NCI-H128 (cell line): ENCODE data around the gene ABHD17C.

Experiments used
- DNase-seq: peaks from one replicate; lab custom pipeline; 2025; ENCODE audit not compliant: unreplicated experiment; lab: John Stamatoyannopoulos, UW

ABHD17C gene

DNA sequence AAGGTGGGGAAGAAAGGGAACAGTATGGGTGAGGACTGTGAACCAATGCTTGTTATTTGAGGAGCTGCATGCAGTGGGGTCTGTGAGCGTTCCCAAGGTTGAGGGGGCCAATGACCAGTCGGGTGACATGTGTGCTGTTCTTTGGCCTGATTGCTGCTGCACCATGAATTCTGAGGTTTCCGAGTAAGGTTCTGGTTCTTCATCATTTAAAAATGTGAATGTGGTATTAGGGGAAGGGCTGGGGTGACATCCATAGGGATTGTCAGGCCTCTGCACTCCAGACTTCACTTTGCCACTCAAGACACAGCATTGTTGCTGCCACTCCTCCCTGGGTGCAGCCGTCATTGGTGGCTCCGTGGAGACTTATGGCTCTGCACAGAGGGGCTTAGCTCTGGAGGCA, 32.5 kb downstream of the ABHD17C start:
- no peak for DNase-seq

DNA sequence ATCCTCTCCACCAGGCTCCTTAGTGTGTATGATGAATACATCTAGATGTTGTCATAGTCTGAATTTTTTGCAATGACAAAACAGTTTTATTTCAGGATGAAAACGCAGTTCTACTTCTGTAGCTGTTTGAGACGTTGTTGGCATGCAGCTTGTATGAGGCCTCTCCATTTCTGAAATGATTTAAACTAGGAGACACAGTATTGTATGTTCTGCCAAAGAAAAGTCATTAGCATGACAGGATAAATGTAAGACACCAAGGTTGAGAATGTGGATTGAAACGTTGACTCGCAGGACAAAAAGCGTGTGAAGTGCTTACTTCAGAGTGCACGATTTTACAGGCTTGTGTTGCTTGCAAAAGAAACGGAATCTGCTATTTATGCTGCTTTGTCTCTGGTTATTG, 35.3 kb downstream of the ABHD17C start:
- no peak for DNase-seq

DNA sequence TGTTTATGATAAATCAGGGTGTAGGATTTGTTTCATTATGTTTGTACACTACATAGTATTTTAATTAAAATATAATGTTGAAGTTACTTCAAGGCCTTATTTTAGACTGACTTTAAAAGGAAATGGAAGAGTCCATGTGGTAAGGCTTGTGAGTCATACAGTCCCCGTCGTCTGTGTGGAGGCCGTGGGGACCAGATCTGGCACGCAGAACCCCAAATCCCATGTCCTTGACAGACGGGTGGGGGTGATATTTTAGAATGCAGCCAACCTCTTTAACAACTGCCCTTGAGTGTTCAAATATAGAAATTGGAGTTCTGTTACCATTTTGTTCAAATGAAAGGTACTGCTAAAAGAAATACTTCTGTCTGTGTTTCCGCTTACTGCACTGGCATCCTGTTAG, 35.8 kb downstream of the ABHD17C start:
- DNase-seq: no peak

DNA sequence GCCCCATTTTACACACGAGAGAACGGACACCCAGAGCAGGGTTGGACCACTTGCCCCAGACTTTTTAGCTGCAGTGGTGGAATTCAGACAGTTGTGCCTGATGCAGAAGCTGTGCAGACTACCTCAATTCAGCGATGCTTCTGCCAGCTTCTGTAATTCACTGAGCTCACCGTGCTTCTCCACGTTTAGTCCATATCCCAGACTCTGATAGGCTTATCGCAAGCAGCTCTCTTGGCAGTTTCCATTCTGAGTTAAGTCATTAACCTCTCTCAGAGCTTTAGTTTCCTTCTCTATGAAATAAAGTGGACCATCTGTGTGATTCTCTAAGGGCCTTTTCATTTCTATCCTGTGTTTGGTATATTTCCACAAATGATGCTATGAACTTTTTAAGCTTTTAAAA, 37.1 kb downstream of the ABHD17C start:
- no peak for DNase-seq

DNA sequence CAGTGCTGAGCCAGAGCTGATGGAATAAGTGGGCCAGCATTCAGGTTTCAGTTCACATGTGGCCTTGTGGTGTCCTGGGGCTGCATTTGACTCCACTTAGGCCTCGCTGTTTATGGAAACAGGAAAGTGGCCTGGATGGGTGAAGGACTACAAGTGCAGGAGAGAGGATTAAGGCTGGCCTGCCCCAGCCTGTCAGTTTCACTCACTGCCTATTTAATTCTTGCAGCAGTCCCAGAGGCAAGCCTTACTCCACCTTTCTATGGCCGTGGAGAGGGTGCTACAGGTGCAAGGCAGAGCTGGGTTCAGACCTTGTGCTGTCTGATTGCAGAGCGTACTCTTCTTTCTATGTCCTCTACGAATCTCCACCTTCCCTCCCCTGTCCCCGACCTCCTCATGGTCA, 37.7 kb downstream of the ABHD17C start:
- DNase-seq: no peak

DNA sequence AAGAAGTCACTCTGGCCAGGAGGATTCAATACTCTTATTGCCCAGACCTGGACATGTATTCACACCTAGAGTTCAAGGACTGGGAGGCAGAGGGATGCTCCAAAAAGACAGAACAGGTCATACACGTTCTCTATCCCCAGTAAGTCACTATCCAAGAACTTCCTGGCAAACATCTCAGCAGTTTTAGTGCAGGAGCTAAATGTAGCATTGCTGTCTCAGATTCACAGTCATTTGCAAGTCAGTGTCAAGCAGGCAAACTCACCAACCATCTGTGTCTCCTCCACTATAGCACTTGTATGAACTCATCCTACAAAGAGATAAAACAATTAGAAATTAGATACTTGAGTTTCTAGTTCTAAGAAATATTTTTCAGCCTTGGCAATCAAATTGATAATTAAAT, 38.4 kb downstream of the ABHD17C start:
- no peak for DNase-seq

DNA sequence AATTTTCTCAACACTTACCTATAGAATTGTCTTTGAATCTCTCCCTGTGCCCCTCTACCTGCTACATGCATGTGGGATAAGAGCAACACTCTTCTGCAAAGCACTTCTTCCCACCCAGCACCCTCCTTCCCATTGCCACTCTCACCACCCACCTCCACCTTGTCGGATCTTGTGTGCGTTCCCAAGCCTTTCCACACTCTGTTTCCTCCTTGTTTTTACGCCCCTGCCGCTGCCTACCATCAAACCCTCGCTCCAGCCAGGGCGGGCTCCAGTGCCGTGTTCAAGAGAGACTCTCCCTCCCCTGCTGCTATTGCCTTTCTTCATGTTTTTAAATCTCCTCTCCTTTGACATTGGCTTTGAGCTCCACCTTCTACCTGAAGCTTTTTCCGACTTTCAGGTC, 40.2 kb downstream of the ABHD17C start:
- no peak for DNase-seq

DNA sequence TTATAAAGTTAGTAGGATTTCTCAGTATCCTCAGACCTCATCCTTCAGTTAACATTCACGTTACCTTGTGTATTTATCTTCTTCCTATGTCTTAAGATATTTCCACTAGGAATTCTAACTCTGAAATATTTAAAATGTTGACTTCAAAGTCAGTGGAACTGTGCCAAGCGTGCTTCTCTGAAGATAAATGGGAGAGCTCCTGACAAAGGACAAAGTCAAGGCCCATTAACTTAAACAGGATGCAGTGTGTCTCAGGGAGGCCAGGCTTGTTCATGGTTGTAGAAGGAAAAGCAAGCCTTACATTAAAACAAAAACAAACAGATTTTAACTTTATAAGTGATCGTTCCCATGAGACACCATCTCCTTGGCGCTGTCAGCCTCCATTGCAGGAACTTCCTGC, 41.5 kb downstream of the ABHD17C start:
- no peak for DNase-seq

DNA sequence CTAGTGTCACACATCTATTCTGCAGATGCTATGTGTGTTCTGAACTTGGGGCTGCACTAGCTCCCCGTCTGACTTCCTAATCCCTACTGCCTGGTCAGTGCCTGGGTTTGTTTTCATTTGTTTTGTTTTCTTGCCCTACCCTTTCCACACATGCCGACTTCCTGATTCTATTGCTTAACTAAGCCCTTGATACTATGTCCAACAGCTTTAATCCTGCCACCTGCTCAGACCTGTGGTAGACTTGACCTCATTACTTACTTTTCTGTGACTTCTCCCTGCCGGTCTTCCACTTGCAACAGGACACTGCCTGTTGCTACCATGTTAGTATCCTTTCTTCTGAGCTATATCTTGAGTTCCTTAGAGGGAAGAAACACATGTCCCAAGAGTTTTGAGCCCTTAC, 44.8 kb downstream of the ABHD17C start:
- no peak for DNase-seq

DNA sequence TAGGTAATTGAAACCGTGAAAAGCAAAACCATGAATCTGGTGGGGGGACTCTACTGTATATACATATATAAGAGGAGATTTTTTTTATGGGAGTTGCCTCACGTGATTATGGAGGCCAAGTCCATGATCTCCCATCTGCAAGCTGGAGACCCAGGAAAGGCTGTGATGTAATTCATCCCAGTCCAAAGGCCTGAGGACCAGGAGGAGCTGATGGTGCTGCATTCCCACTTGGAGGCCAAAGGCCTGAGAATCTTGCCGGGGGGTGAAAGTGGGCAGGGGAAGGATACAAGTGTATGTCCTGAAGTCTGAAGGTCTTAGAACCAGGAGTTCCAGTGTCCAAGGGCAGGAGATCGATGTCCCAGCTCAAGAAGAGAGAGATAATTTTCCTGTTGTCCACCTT, 47.0 kb downstream of the ABHD17C start:
- no peak for DNase-seq

DNA sequence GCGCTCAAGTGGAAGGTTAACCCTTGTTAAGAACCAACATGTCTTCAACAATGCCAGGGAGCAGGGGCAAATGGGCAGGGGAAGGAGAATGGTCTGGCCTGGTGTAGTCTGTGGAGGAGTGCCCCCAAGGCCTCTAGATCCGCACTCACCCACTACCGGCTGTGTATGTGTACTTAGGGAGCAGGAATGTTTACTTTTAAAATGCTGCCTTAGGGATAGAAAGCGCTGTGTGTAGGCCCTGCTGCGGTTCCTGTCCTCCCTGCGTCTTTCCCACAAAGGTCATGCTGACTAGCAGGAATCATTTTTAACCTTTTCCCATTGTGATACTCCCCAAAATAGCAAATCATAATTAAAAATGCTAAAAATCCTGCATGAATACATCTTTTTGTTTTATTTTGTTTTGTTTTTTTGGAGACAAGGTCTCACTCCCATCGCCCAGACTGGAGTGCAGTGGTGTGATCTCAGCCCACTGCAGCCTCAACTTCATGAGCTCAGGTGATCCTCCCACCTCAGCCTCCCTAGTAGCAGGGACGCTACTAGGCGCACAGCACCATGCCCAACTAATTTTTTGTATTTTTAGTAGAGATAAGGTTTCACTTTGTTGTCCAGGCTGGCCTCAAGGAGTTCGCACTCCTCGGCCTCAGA, 48.2 kb downstream of the ABHD17C start:
- no peak for DNase-seq

DNA sequence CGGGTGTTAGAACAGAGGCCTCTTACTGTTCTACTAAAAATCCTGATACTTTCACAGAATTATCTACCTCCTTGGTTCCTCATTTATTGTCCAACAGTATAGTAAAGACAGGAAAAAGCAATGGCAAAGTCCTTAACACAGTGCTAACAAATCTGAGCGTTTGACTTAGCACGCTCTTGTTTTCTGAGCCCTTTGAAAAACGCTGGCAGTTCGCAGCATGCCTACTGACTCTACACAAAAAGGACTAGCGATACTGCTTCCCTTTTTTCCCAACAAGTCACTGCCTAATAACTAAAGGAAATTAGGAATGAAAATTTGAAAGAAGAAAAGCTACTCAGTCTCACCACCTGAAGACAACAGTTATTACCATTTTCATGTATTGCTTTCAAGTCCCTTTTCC, 49.3 kb downstream of the ABHD17C start:
- DNase-seq: no peak

DNA sequence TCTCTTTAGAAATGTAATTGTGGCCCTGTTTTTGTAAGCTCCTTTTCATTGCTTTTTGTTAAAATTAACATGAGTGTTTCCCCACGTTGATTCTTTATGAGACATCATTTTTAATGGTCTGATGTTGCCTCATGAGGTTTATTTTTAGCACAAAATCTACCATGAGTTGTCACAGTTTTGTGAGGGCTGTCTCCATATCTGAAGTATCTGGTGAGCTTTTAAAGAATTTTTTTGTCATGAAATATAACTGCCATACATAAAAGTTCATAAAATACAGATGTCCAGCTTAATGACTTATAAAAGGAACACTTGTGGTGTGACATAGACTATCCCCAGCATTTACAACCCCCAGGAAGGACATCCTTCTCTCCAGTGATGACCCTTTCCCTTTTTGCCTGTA, 49.7 kb downstream of the ABHD17C start:
- no peak for DNase-seq

DNA sequence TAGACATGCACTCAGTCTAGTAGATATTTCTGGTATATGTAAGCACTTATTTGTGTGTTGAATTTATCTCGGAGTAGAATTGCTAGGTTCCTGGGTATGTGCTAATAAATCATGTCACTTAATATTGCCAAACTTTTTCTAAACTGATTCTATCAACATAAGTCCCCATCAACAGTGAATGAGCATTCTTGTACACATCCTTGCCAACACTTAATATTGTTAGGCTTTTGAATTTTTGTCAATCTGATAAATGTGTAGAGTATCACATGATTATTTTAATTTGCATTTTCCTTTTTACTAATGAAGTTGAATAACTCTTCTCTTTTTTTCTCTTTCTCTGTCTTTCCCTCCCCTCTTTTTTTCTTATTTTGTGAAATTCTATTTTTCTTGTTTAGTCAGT, 50.8 kb downstream of the ABHD17C start:
- no peak for DNase-seq

DNA sequence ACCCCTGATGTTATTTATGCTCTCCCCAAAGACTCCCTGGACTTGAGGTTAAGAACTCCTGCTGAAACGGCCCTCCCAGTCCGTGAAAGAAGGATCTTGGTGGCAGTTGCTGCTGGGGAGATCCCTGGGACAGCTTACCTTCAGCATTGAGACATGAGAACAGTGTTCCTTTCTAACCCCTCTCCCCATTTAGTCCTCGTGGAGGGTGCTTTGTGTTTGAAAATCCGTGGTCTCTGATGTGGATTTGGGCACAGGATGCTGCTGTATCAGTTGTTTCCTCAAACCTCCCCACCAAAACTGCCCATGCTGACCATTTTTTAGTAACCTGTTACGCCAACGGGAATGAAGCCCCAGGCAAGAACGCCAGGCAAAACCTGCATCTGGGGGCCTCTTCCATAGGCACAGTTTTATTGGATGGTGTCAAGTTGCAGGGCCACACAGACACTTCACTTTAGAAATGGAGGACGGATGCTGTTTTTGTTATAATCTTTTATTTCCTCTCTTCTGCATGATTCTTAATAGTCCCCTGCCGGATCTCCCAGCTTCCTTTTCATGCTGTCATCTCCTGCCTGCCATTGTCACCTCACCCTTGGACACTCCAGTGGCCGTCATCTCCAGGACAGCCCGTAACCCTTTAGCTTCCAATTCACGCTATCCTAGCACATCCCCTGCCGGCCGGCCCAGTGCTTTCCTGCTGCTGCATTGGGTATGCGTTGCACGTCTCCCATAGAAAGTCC, 52.4 kb downstream of the ABHD17C start:
- no peak for DNase-seq

DNA sequence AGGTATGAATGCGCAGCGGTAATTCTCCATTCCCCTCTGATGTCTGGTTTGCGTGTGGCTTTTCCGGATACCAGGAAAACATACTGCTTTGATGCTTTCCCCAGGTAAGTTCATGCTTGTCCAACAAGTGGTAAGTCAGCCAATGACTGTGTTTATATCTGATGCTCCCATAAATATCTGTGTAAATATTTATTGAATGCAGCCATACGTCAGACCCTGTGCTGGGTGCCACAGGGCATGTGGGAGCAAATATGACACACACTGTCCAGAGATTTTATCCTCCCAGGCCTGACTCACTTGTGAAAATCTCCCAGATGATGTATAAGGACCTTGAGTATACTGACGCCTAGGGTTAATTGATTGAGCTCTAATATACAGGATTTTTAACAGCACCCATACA, 54.5 kb downstream of the ABHD17C start:
- no peak for DNase-seq

DNA sequence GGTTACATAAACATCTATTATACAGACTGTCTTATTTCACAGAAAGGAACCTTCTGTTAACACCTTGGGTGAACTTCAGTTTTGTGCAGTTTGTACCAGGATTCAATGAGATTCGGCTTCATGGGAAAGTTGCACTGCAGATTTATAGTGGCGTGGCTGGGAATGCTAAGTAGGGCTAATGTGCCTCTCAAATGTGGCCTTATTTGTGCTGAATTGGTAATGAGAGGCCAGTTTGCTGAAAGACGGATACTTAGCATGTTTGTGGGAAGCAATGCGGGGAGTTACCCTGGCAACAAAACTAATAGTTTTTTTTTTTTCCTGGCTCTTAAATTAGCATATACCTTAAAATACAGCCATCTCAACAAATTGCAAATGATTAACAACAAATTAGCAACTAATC, 55.5 kb downstream of the ABHD17C start:
- no peak for DNase-seq

DNA sequence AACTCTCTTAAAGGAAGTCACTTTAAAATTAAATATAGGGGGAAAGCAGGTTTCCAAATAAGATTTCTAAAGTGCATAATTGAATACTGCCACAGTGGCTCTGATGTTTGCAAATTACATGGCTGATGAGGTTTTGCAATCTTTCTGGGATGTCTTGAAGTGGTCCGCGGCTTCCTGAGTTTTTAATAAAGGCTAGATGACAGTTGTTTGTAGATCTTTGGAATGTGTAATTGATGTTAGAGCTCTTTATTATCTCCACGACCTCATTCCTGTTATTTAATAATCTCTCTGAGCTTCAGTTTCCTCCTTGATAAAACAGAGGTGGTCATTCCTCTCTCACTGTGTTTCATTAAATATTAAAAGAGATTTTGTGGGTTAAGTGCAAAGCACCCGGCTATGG, 57.1 kb downstream of the ABHD17C start:
- DNase-seq: no peak

DNA sequence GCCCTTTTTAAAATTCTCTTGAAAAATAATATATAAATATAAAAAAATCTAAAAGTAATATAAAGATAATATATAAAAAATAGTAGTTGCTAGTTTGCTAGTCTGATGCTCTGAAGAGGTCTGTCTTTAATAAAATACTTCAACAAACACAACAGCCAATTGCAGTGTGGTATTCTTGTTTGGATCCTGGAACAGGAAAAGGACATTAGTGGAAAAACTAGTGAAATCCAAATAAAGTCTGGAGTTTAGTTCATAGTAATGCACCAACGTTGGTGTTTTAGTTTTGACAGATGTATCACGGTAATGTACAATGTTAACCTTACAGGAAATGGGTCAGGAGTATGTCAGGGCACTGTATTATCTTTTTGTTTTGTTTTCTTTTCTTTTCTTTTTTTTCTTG, 58.1 kb downstream of the ABHD17C start:
- DNase-seq: no peak

DNA sequence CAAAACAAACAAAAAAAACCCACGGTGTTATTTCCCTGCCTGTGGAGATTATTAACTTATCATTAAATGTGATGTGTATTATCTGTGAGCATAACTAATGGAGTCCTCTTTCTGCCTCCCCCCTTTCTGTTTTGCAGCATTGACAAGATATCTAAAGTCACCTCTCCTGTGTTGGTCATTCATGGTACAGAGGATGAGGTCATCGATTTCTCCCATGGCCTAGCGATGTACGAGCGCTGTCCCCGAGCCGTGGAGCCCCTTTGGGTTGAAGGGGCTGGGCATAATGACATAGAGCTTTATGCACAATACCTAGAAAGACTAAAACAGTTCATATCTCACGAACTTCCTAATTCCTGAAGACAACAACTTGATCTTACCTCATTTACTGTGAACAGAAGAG, 58.9 kb downstream of the ABHD17C start:
- DNase-seq: no peak

DNA sequence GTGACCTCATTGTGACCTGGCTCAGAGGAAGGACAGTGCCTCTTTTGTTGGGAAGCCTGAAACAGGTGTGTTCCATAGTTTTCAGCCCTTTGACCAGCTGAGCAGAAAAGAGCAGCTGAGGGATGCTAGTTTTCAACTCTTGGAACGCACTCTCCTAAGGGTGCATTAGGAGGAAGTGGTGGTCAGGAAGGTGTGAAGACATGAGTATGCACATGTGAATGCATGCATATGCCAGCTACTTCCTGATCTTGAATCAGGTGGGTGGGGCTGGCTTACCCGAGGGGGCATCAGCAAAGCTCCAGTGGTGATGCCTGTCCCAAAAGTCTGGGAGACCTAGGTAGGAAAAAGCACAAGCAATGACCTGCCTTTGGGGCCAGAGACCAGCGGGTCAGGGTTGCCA, 60.8 kb downstream of the ABHD17C start:
- DNase-seq: no peak

DNA sequence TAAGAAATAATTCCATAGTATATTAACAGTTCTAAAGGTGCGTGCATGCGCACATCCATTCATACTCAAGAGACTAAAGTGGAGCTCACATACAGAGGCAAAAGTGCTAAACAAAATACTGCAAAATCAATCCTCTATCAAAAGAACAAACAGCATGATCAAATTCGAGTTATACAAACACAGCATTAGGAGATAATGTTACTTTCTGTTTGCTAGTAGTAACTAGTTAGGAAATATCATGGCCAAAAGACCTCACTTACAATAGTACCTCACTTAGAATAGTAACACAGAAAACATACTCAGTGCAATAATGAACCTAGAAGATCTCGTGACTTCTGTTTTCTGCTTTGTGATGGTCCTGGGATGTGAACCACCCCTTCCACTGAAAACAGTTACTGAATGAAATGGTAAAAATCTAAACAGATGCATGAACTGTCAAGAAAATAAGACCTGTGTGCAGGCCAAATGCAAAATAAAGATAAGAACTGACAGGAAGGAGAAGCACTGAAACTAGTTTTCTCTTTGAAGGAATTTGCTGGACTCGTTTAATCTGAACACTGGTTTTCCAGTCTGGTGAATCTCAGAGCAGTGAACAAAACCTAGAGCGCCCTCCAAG, 63.1 kb downstream of the ABHD17C start:
- no peak for DNase-seq

DNA sequence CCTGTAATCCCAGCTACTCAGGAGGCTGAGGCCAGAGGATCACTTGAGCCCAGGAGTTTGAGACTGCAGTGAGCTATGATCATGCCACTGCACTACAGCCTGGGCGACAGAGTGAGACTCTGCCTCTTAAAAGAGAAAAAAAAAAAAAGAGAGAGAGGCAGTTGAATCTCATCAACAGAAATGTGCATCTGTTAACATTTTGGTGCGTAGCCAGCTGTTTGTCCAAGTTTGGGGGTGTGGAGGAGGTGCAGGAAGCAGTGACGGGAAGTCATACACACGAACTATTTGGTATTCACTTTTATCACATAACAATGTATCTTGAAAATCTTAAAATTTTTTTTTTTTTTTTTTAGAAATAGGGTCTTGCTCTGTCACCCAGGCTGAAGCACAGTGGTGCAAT, 65.8 kb downstream of the ABHD17C start:
- DNase-seq: no peak
